IMR-90 (cell line): Measurements from ENCODE around the gene NOS1.

Experiments
- BHLHE40 ChIP-seq: fragments of 150-350 bp; IDR thresholded peaks from 2 replicates; pipeline ENCODE4 v1.6.1; 2016; ENCODE audit warnings: mild to moderate bottlenecking, low read depth, low read length
- CHD1 ChIP-seq: IDR thresholded peaks from 2 replicates; pipeline ENCODE4 v1.6.1; 2012; ENCODE audit warnings: low read depth, low read length, improper control_type of control experiment
- CTCF ChIP-seq: conservative IDR thresholded peaks from 2 replicates; pipeline ENCODE4 v1.5.1; 2012; ENCODE audit warnings: mild to moderate bottlenecking, low read depth, low read length, improper control_type of control experiment
- ELK1 ChIP-seq: fragments of 150-350 bp; IDR thresholded peaks from 2 replicates; pipeline ENCODE4 v1.6.1; 2016; ENCODE audit warnings: low read depth, mild to moderate bottlenecking, low read length, moderate library complexity, borderline replicate concordance
- FOS ChIP-seq: fragments of 150-350 bp; IDR thresholded peaks from 2 replicates; pipeline ENCODE4 v1.6.1; 2016; ENCODE audit warnings: low read depth, low read length
- POLR2A ChIP-seq: IDR thresholded peaks from 2 replicates; pipeline ENCODE4 v1.6.1; 2012; ENCODE audit warnings: mild to moderate bottlenecking, low read depth, low read length
- RAD21 ChIP-seq: IDR thresholded peaks from 2 replicates; pipeline ENCODE4 v1.6.1; 2012; ENCODE audit warnings: low read length, improper control_type of control experiment
- RCOR1 ChIP-seq: IDR thresholded peaks from 2 replicates; pipeline ENCODE4 v1.6.1; 2012; ENCODE audit warnings: mild to moderate bottlenecking, low read length, improper control_type of control experiment; ENCODE audit not compliant: insufficient replicate concordance
- RFX5 ChIP-seq: IDR thresholded peaks from 2 replicates; pipeline ENCODE4 v1.8.0; 2012; ENCODE audit warnings: low read depth, mild to moderate bottlenecking, low read length, moderate library complexity
- SMC3 ChIP-seq: fragments of 150-350 bp; IDR thresholded peaks from 2 replicates; pipeline ENCODE4 v1.6.1; 2016; ENCODE audit warnings: low read depth, mild to moderate bottlenecking, antibody characterized with exemption, low read length, moderate library complexity
- USF2 ChIP-seq: fragments of 150-350 bp; IDR thresholded peaks from 2 replicates; pipeline ENCODE4 v1.6.1; 2017; ENCODE audit warnings: mild to moderate bottlenecking, antibody characterized with exemption, low read length, low read depth

GRCh38 chr12:117329756-117330155, 31.7 kb downstream of the NOS1 start:
- TF ChIP-seq POLR2A: no peak
- TF ChIP-seq CTCF: no peak
- no peak for TF ChIP-seq RAD21
- TF ChIP-seq RCOR1: no peak
- TF ChIP-seq ELK1: no peak
- TF ChIP-seq CHD1: no peak
- no peak for TF ChIP-seq BHLHE40
- TF ChIP-seq RFX5: no peak
- no peak for TF ChIP-seq FOS
- no peak for TF ChIP-seq SMC3
- TF ChIP-seq USF2: no peak
